Neural cell (in vitro differentiated cells): ENCODE data around the gene PTK7. TPM values are rescaled to one million over a fixed set of nuclear protein-coding genes. Genes with fewer than 3 reads are reported as not detected.

Source experiments
- H2AFZ ChIP-seq: fragments of 200-600, 300-800 bp; sonication (generic), shearing (Covaris generic); 2 replicates; pipeline ENCODE4 v1.6.0; 2014; ENCODE audit warnings: low read depth, mild to moderate bottlenecking, antibody characterized with exemption, low read length, moderate library complexity
- H3F3A ChIP-seq: fragments of 200-600 bp; shearing (Covaris generic); 2 replicates; pipeline ENCODE4 v1.6.1; 2016; ENCODE audit warnings: mild to moderate bottlenecking, moderate library complexity, mixed read lengths, antibody characterized with exemption, low read length; ENCODE audit not compliant: insufficient read depth, poor library complexity, severe bottlenecking
- H3K27ac ChIP-seq: fragments of 200-600, 300-800 bp; sonication (generic), shearing (Covaris generic); 2 replicates; pipeline ENCODE4 v1.5.1; 2014; ENCODE audit warnings: mild to moderate bottlenecking, low read length, moderate library complexity
- H3K27me3 ChIP-seq: fragments of 300-800, 200-600 bp; sonication (generic), shearing (Covaris generic); 2 replicates; pipeline ENCODE4 v1.6.0; 2014; ENCODE audit warnings: mild to moderate bottlenecking, low read depth, low read length, moderate library complexity; ENCODE audit not compliant: insufficient read depth
- H3K36me3 ChIP-seq: fragments of 300-800, 200-600 bp; sonication (generic), shearing (Covaris generic); 2 replicates; pipeline ENCODE4 v1.5.1; 2014; ENCODE audit warnings: mild to moderate bottlenecking, antibody characterized with exemption, low read length, moderate library complexity; ENCODE audit not compliant: insufficient read depth
- H3K4me2 ChIP-seq: fragments of 300-800, 200-600 bp; sonication (generic), shearing (Covaris generic); 2 replicates; pipeline ENCODE4 v1.6.0; 2014; ENCODE audit warnings: mild to moderate bottlenecking, low read length
- H3K4me3 ChIP-seq: fragments of 300-800, 200-600 bp; sonication (generic), shearing (Covaris generic); 2 replicates; pipeline ENCODE4 v1.5.1; 2014; ENCODE audit warnings: mild to moderate bottlenecking, low read length, moderate library complexity
- H3K79me2 ChIP-seq: fragments of 200-600 bp; shearing (Covaris generic); replicated peaks from 2 replicates; pipeline ENCODE4 v1.6.0; 2014; ENCODE audit warnings: mild to moderate bottlenecking, low read length, moderate library complexity; ENCODE audit not compliant: insufficient read depth
- H3K9ac ChIP-seq: fragments of 300-800, 200-600 bp; sonication (generic), shearing (Covaris generic); 2 replicates; pipeline ENCODE4 v1.6.1; 2016; ENCODE audit warnings: mild to moderate bottlenecking, low read length, mixed read lengths
- H3K9me2 ChIP-seq: fragments of 200-600 bp; shearing (Covaris generic); 2 replicates; pipeline ENCODE4 v1.6.1; 2016; ENCODE audit warnings: mild to moderate bottlenecking, low read length, mixed read lengths; ENCODE audit not compliant: insufficient read depth
- H3K9me3 ChIP-seq: fragments of 200-600, 300-800 bp; sonication (generic), shearing (Covaris generic); 2 replicates; pipeline ENCODE4 v1.6.1; 2016; ENCODE audit warnings: mild to moderate bottlenecking, mixed run types, low read length, moderate library complexity, mixed read lengths
- H4K20me1 ChIP-seq: fragments of 200-600 bp; shearing (Covaris generic); 2 replicates; pipeline ENCODE4 v1.6.1; 2016; ENCODE audit warnings: mild to moderate bottlenecking, mixed run types; ENCODE audit not compliant: insufficient read depth
- EP300 ChIP-seq: fragments of 450-650 bp; conservative IDR thresholded peaks from 2 replicates; pipeline ENCODE4 v1.6.1; 2014; ENCODE audit warnings: antibody characterized with exemption, mild to moderate bottlenecking, moderate library complexity; ENCODE audit not compliant: poor library complexity, severe bottlenecking
- EZH2 ChIP-seq: fragments of 200-600, 300-800 bp; shearing (Covaris generic), sonication (generic); IDR thresholded peaks from 2 replicates; pipeline ENCODE4 v1.6.1; 2014; ENCODE audit warnings: antibody characterized with exemption, low read length, borderline replicate concordance, mild to moderate bottlenecking; ENCODE audit not compliant: insufficient read depth, poor library complexity, severe bottlenecking
- MXI1 ChIP-seq: fragments of 450-650 bp; conservative IDR thresholded peaks from 2 replicates; pipeline ENCODE4 v1.6.1; 2014; ENCODE audit warnings: antibody characterized with exemption, mild to moderate bottlenecking; ENCODE audit not compliant: poor library complexity, severe bottlenecking
- POLR2AphosphoS5 ChIP-seq: IDR thresholded peaks from 2 replicates; pipeline ENCODE4 v1.6.1; 2012
- RAD21 ChIP-seq: fragments of 450-650 bp; conservative IDR thresholded peaks from 2 replicates; pipeline ENCODE4 v1.6.1; 2014; ENCODE audit warnings: antibody characterized with exemption, mild to moderate bottlenecking, moderate library complexity
- SMC3 ChIP-seq: fragments of 450-650 bp; conservative IDR thresholded peaks from 2 replicates; pipeline ENCODE4 v1.6.1; 2014; ENCODE audit warnings: antibody characterized with exemption, mild to moderate bottlenecking, moderate library complexity; ENCODE audit not compliant: poor library complexity
- TAF1 ChIP-seq: IDR thresholded peaks from 2 replicates; pipeline ENCODE4 v1.6.1; 2012; ENCODE audit warnings: low read depth
- polyA plus RNA-seq: library from polyadenylated mRNA; depleted of rRNA; stranded (reverse); fragments of >200 nt; gene quantifications from 2 replicates; pipeline ENCODE4 v1.2.3, GENCODE V29; 2014
- TF ChIP-seq, protein P1 (sequence below): fragments of 450-650 bp; IDR thresholded peaks from 2 replicates; pipeline ENCODE4 v1.5.1; 2014; ENCODE audit warnings: antibody characterized with exemption, mild to moderate bottlenecking, moderate library complexity; ENCODE audit not compliant: poor library complexity, severe bottlenecking
- TF ChIP-seq, protein P2 (sequence below): IDR thresholded peaks from 2 replicates; pipeline ENCODE4 v1.6.1; 2012; ENCODE audit warnings: borderline replicate concordance

The PTK7 gene
- polyA plus RNA-seq, 1 donor from 2014 or later = 32.5 TPM

- Histone ChIP-seq H3F3A (no peaks in the 10 kb centered on the region), H4K20me1 (no peaks in the 10 kb centered on the region), H3K9me3 (no peaks in the 10 kb centered on the region), H3K27ac (peak overlapping the region; percentile 66), H3K36me3 (no peaks in the 10 kb centered on the region), H2AFZ (no peak overlapping the region), H3K9me2 (no peaks in the 10 kb centered on the region), H3K4me3 (peak overlapping the region; percentile 61), H3K9ac (peak overlapping the region; percentile 60), H3K79me2 (peaks cover 25% of the 10 kb centered on the region), H3K4me2 (no peak overlapping the region), H3K27me3 (no peaks in the 10 kb centered on the region)
- TF ChIP-seq TAF1 (no peak), SMC3 (no peak), EP300 (no peak), EZH2 (no peak), POLR2AphosphoS5 (no peak), RAD21 (no peak), MXI1 (no peak)
- TF ChIP-seq, protein P1, sequence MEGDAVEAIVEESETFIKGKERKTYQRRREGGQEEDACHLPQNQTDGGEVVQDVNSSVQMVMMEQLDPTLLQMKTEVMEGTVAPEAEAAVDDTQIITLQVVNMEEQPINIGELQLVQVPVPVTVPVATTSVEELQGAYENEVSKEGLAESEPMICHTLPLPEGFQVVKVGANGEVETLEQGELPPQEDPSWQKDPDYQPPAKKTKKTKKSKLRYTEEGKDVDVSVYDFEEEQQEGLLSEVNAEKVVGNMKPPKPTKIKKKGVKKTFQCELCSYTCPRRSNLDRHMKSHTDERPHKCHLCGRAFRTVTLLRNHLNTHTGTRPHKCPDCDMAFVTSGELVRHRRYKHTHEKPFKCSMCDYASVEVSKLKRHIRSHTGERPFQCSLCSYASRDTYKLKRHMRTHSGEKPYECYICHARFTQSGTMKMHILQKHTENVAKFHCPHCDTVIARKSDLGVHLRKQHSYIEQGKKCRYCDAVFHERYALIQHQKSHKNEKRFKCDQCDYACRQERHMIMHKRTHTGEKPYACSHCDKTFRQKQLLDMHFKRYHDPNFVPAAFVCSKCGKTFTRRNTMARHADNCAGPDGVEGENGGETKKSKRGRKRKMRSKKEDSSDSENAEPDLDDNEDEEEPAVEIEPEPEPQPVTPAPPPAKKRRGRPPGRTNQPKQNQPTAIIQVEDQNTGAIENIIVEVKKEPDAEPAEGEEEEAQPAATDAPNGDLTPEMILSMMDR = no peak
- TF ChIP-seq, protein P2, sequence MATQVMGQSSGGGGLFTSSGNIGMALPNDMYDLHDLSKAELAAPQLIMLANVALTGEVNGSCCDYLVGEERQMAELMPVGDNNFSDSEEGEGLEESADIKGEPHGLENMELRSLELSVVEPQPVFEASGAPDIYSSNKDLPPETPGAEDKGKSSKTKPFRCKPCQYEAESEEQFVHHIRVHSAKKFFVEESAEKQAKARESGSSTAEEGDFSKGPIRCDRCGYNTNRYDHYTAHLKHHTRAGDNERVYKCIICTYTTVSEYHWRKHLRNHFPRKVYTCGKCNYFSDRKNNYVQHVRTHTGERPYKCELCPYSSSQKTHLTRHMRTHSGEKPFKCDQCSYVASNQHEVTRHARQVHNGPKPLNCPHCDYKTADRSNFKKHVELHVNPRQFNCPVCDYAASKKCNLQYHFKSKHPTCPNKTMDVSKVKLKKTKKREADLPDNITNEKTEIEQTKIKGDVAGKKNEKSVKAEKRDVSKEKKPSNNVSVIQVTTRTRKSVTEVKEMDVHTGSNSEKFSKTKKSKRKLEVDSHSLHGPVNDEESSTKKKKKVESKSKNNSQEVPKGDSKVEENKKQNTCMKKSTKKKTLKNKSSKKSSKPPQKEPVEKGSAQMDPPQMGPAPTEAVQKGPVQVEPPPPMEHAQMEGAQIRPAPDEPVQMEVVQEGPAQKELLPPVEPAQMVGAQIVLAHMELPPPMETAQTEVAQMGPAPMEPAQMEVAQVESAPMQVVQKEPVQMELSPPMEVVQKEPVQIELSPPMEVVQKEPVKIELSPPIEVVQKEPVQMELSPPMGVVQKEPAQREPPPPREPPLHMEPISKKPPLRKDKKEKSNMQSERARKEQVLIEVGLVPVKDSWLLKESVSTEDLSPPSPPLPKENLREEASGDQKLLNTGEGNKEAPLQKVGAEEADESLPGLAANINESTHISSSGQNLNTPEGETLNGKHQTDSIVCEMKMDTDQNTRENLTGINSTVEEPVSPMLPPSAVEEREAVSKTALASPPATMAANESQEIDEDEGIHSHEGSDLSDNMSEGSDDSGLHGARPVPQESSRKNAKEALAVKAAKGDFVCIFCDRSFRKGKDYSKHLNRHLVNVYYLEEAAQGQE = no peak
Observed at GRCh38 chr6:43074847-43075669, 1.1 kb upstream of the PTK7 start.

DNA sequence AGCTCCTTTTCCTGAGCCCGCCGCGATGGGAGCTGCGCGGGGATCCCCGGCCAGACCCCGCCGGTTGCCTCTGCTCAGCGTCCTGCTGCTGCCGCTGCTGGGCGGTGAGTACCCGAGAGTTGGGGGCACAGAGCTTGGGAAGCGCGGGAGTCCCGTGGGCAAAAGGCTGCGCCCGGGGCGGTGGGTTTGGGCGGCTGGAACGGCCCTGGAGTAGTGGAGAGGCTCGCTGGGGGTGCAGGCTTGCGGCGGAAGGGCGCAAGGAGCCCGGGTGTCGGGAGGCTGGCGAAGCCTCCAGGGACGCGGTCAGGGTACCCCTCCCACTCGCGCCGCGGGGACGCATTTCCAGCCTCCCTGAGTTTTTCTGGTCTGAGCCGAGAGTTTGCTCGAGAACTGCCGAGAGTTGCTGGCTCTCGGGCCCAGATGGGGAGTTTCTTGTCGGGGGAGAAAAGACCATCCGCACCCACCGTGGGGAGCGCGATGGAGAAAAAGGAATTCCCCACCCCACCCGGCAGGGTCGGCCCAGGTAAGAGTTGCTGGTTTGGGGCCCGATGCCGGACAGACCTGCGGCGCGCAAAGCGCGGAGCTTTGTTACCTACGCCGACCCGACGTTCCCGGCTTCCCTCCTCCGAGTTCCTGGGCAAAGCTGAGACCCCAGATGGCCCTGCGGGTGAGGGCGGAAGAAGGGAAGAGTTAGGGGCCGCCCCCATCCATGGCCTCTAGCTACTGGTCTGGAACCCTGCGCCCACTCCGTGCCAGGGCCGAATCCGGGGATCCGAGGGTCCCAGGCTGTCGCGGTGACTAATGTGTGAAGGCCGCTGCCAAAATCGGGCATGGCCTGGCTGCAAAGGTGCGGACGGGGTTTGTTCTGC, 584 bp downstream of the PTK7 start:
- Histone ChIP-seq H3K36me3 (no peaks in the 10 kb centered on the region), H4K20me1 (no peaks in the 10 kb centered on the region), H3K27me3 (no peaks in the 10 kb centered on the region), H3K27ac (peak overlapping the region; percentile 81), H3F3A (no peaks in the 10 kb centered on the region), H3K9me2 (no peaks in the 10 kb centered on the region), H3K4me3 (peak overlapping the region; percentile 98), H2AFZ (peak overlapping the region; percentile 62), H3K9me3 (no peaks in the 10 kb centered on the region), H3K4me2 (peak overlapping the region; percentile 77), H3K79me2 (peaks cover 31% of the 10 kb centered on the region), H3K9ac (peak overlapping the region; percentile 87)
- TF ChIP-seq POLR2AphosphoS5 (no peak), SMC3 (peak; percentile 30), EZH2 (no peak), TAF1 (no peak), EP300 (no peak), RAD21 (no peak), MXI1 (peak; percentile 56)
- TF ChIP-seq, protein P2 = peak; percentile 43
- TF ChIP-seq, protein P1 = no peak
